Ishikawa (cell line): ENCODE measurements around the gene ALPI.

Experiments used
- CEBPB ChIP-seq: IDR thresholded peaks from 2 replicates; pipeline ENCODE4 v1.6.1; 2012
- CREB1 ChIP-seq: IDR thresholded peaks from 2 replicates; pipeline ENCODE4 v1.6.1; 2012; ENCODE audit warnings: low read depth
- EP300 ChIP-seq: IDR thresholded peaks from 2 replicates; pipeline ENCODE4 v1.6.1; 2012; ENCODE audit warnings: borderline replicate concordance
- NFIC ChIP-seq: IDR thresholded peaks from 2 replicates; pipeline ENCODE4 v1.6.1; 2012
- RAD21 ChIP-seq: IDR thresholded peaks from 2 replicates; pipeline ENCODE4 v1.6.1; 2012; ENCODE audit warnings: low read depth
- TCF12 ChIP-seq: IDR thresholded peaks from 2 replicates; pipeline ENCODE4 v1.6.1; 2012; ENCODE audit warnings: low read depth
- TEAD4 ChIP-seq: IDR thresholded peaks from 2 replicates; pipeline ENCODE4 v1.6.1; 2012
- ZBTB7A ChIP-seq: IDR thresholded peaks from 2 replicates; pipeline ENCODE4 v1.6.1; 2012; ENCODE audit warnings: low read depth
- TF ChIP-seq, protein P1 (sequence below): IDR thresholded peaks from 2 replicates; pipeline ENCODE4 v1.6.1; 2012
- TF ChIP-seq, protein P2 (sequence below): IDR thresholded peaks from 2 replicates; pipeline ENCODE4 v1.6.1; 2012; ENCODE audit warnings: low read depth, mild to moderate bottlenecking

DNA sequence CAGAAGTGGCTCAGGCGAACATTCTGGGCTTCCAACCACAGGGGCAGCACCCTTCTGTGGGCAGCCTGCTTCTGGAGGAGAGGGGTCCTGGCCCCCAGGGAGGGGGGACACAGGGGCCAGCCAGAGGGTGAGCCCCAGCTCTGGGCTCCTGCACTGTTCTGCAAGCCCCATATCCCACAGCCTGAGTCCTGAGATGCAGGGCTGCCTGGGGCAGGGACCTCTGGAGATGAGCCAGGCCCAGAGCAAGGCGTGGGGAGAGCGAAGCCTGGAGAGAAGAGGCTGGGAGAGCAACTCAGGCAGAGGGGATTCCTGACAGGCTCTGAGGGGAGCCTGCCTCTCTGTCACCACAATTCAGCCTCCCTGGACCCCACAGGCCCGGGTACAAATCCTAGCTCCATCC, 50.8 kb downstream of the ALPI start:
- TF ChIP-seq, protein P1, sequence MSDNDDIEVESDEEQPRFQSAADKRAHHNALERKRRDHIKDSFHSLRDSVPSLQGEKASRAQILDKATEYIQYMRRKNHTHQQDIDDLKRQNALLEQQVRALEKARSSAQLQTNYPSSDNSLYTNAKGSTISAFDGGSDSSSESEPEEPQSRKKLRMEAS: no peak
- TF ChIP-seq TCF12: no peak
- TF ChIP-seq NFIC: no peak
- TF ChIP-seq ZBTB7A: no peak
- TF ChIP-seq, protein P2, sequence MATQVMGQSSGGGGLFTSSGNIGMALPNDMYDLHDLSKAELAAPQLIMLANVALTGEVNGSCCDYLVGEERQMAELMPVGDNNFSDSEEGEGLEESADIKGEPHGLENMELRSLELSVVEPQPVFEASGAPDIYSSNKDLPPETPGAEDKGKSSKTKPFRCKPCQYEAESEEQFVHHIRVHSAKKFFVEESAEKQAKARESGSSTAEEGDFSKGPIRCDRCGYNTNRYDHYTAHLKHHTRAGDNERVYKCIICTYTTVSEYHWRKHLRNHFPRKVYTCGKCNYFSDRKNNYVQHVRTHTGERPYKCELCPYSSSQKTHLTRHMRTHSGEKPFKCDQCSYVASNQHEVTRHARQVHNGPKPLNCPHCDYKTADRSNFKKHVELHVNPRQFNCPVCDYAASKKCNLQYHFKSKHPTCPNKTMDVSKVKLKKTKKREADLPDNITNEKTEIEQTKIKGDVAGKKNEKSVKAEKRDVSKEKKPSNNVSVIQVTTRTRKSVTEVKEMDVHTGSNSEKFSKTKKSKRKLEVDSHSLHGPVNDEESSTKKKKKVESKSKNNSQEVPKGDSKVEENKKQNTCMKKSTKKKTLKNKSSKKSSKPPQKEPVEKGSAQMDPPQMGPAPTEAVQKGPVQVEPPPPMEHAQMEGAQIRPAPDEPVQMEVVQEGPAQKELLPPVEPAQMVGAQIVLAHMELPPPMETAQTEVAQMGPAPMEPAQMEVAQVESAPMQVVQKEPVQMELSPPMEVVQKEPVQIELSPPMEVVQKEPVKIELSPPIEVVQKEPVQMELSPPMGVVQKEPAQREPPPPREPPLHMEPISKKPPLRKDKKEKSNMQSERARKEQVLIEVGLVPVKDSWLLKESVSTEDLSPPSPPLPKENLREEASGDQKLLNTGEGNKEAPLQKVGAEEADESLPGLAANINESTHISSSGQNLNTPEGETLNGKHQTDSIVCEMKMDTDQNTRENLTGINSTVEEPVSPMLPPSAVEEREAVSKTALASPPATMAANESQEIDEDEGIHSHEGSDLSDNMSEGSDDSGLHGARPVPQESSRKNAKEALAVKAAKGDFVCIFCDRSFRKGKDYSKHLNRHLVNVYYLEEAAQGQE: no peak
- no peak for TF ChIP-seq CREB1
- TF ChIP-seq CEBPB: no peak
- no peak for TF ChIP-seq EP300
- no peak for TF ChIP-seq RAD21
- TF ChIP-seq TEAD4: no peak
